Ovary (tissue), 9 donors: ENCODE data around the gene MEAK7. TPM values are rescaled to one million over a fixed set of nuclear protein-coding genes. Genes with fewer than 3 reads are reported as not detected.

Experiments
- DNase-seq, 5 donors: peaks; one replicate each; pipeline ENCODE4 v3.0.0-alpha.2; 2019 to 2020
- H3K27ac ChIP-seq, 2 donors: fragments of 200-600 bp; one replicate each; pipeline versions ENCODE4 v1.5.1 to v1.8.0; 2019 to 2022
- H3K27me3 ChIP-seq: fragments of 200-600 bp; one replicate; pipeline ENCODE4 v1.8.0; 2022
- H3K36me3 ChIP-seq: fragments of 200-600 bp; sonication (generic); one replicate; pipeline ENCODE4 v1.5.1; 2019
- H3K4me1 ChIP-seq: one replicate; pipeline ENCODE4 v1.8.1; 2013; ENCODE audit warnings: mild to moderate bottlenecking, moderate library complexity; ENCODE audit not compliant: insufficient read depth
- H3K4me3 ChIP-seq: fragments of 200-600 bp; sonication (generic); one replicate; pipeline ENCODE4 v1.5.1; 2017
- H3K9me3 ChIP-seq, 2 donors: fragments of 200-600 bp in 1 of 2; sonication (generic) in 1 of 2; one replicate each; pipeline versions ENCODE4 v1.5.1 to v1.8.1; 2013 to 2019; ENCODE audit warnings: mild to moderate bottlenecking in 1 of 2, moderate library complexity in 1 of 2
- CTCF ChIP-seq, 3 donors: fragments of 450-650 bp in 2 of 3; fragments of 200-600 bp in 1 of 3; IDR thresholded peaks; one replicate each; pipeline versions ENCODE4 v1.5.1 to v1.8.0; 2016 to 2022; ENCODE audit warnings: antibody characterized with exemption in 3 of 3, mild to moderate bottlenecking in 1 of 3
- EP300 ChIP-seq: sonication (generic); formaldehyde crosslinking; IDR thresholded peaks from one replicate; pipeline ENCODE4 v1.6.1; 2017; ENCODE audit warnings: antibody characterized with exemption
- POLR2A ChIP-seq: fragments of 450-650 bp; IDR thresholded peaks from one replicate; pipeline ENCODE4 v1.6.1; 2017; ENCODE audit warnings: antibody characterized with exemption, mild to moderate bottlenecking, moderate library complexity
- WGBS, 3 donors: extraction: QIAGEN DNeasy Blood & Tissue Kit in 1 of 3; methylation state at CpG; one replicate each; pipeline versions ENCODE4 v1.1.5 to v1.1.7; 2013 to 2017; 5-methylcytosine and 5-hydroxymethylcytosine counted together
- intact Hi-C, 4 donors: fragments of 100-400 bp; cut with DNase I; formaldehyde crosslinking; loops; one replicate each; pipeline versions ENCODE4 v1.11.0 to v1.15.1; 2022 to 2023
- polyA plus RNA-seq, 2 donors: library from polyadenylated mRNA; stranded (reverse); fragments of 200-250 nt in 1 of 2; fragments of 350-450 nt in 1 of 2; fragmentation: Illumina TruSeq in 1 of 2; extraction: RNeasy Lipid Tissue Mini Kit (QIAGEN cat#74804) in 1 of 2; gene quantifications; one replicate each; pipeline ENCODE4 v1.2.3, GENCODE V29; 2013 to 2014
- total RNA-seq, 7 donors: library from RNA; depleted of rRNA in 2 of 7; stranded (reverse); fragments of >200 nt in 2 of 7; fragmentation: NEBNext Ultra II Directional in 3 of 7; extraction: Animal tissue kit (Norgen Biotek cat#: 25700) in 3 of 7; gene quantifications; one replicate each; pipeline versions ENCODE4 v1.1.0 to v1.2.4, GENCODE V29; 2016 to 2023
- donor health status: DM: no; HTN: no; CAD: no; lungs with moderate emphysema.
- donor health status: DM: no; HTN: no; CAD: no.
- donor health status: Bipolar disorder and iron deficiency.
- donor health status: DM: yes; HTN: yes; CAD: no.
- donor health status: DM: no; HTN: no; CAD: no.
- donor health status: DM: yes; HTN: yes; CAD: no.

The MEAK7 gene
- total and polyA plus RNA-seq, 9 donors: 6.6 to 23.0 (median 17.2) TPM

- Histone ChIP-seq H3K27ac (no peak overlapping the region), H3K4me3 (no peak overlapping the region), H3K4me1 (peaks cover 5% of the 10 kb centered on the region), H3K27me3 (no peaks in the 10 kb centered on the region), H3K36me3 (no peaks in the 10 kb centered on the region), H3K9me3 (no peaks in the 10 kb centered on the region)
- WGBS, 3 donors: 87 to 95% (median 87%) methylated on average over 15 of the region's 15 CpGs
- TF ChIP-seq POLR2A: no peak
- intact Hi-C loops: no loop called here
- peak in 2 of 5 donors; percentile 12 to 23 for DNase-seq
Measured at GRCh38 chr16:84499638-84500037, 4.8 kb downstream of the MEAK7 start.

GRCh38 chr16:84498859-84499620, 5.4 kb downstream of the MEAK7 start:
- Histone ChIP-seq H3K4me3 (no peak overlapping the region), H3K27ac (no peak overlapping the region), H3K36me3 (no peaks in the 10 kb centered on the region), H3K4me1 (peaks cover 5% of the 10 kb centered on the region), H3K9me3 (no peaks in the 10 kb centered on the region), H3K27me3 (no peaks in the 10 kb centered on the region)
- TF ChIP-seq CTCF (IDR thresholded peaks at IDR 0.05) (no peak), POLR2A (no peak), EP300 (no peak)
- intact Hi-C loops: no loop called here
- peak in 1 of 5 donors; percentile 15 for DNase-seq
- 87 to 90% (median 89%) methylated on average over 13 of the region's 13 CpGs for WGBS, 3 donors

GRCh38 chr16:84498223-84498610, 6.2 kb downstream of the MEAK7 start:
- TF ChIP-seq CTCF (IDR thresholded peaks at IDR 0.05) (no peak), POLR2A (no peak), EP300 (no peak)

GRCh38 chr16:84497418-84498222, 6.8 kb downstream of the MEAK7 start:
- no peaks in the 10 kb centered on the region for H3K36me3 ChIP-seq
- no peak overlapping the region for H3K4me3 ChIP-seq
- TF ChIP-seq CTCF (IDR thresholded peaks at IDR 0.05): no peak
- TF ChIP-seq EP300: no peak
- TF ChIP-seq POLR2A: no peak
- no peaks in the 10 kb centered on the region for H3K27me3 ChIP-seq
- DNase-seq: peak in 1 of 5 donors; percentile 13
- no peaks in the 10 kb centered on the region for H3K4me1 ChIP-seq
- H3K9me3 ChIP-seq: no peaks in the 10 kb centered on the region
- no peak overlapping the region for H3K27ac ChIP-seq
- intact Hi-C loops: no loop called here
- WGBS, 3 donors: 84 to 88% (median 87%) methylated on average over 18 of the region's 18 CpGs

More at GRCh38 chr16:84498223-84498610, 6.2 kb downstream of the MEAK7 start:
- DNase-seq: no peak
- Histone ChIP-seq H3K27me3 (no peaks in the 10 kb centered on the region), H3K4me3 (no peak overlapping the region), H3K27ac (no peak overlapping the region), H3K36me3 (no peaks in the 10 kb centered on the region), H3K4me1 (no peaks in the 10 kb centered on the region), H3K9me3 (no peaks in the 10 kb centered on the region)
- 94 to 97% (median 94%) methylated on average over 2 of the region's 2 CpGs for WGBS, 3 donors
- intact Hi-C loops: no loop called here

- TF ChIP-seq EP300: no peak
- TF ChIP-seq CTCF (IDR thresholded peaks at IDR 0.05): no peak
- no peak for TF ChIP-seq POLR2A
- H3K9me3 ChIP-seq: no peaks in the 10 kb centered on the region
- no peak overlapping the region for H3K27ac ChIP-seq
- H3K36me3 ChIP-seq: no peaks in the 10 kb centered on the region
- WGBS, 3 donors: 89 to 98% (median 95%) methylated on average over 3 of the region's 3 CpGs
- DNase-seq: no peak
- no peak overlapping the region for H3K4me3 ChIP-seq
- no peaks in the 10 kb centered on the region for H3K27me3 ChIP-seq
- no peaks in the 10 kb centered on the region for H3K4me1 ChIP-seq
- intact Hi-C loops: no loop called here
Measured at GRCh38 chr16:84496991-84497390, 7.5 kb downstream of the MEAK7 start.
